ENCODE data around the gene TAS1R3. TPM values are rescaled to one million over a fixed set of nuclear protein-coding genes. Genes with fewer than 3 reads are reported as not detected.
A peak's percentile ranks its signal among the peaks of the same experiment; 100 is the strongest.
"Not testable (repeated sequence)": the region's sequence is repeated elsewhere in the genome, so short reads cannot be mapped to it uniquely, and the experiment has no call there.

The TAS1R3 gene
- total RNA-seq, 1 donor from 2014 or later: under 0.01 TPM

GRCh38 chr1:1353389-1354151, 22.5 kb downstream of the TAS1R3 start:
- DNase-seq (ENCODE audit: low read depth in 2 of 2): no peak

GRCh38 chr1:1354271-1355247, 23.5 kb downstream of the TAS1R3 start:
- no peak for DNase-seq (ENCODE audit: low read depth in 2 of 2)

GRCh38 chr1:1355416-1355815, 24.3 kb downstream of the TAS1R3 start:
- peak in 1 of 2 donors; percentile 28 for DNase-seq (ENCODE audit: low read depth in 2 of 2)

- DNase-seq (ENCODE audit: low read depth in 2 of 2): no peak
Measured at GRCh38 chr1:1356166-1356795, 25.2 kb downstream of the TAS1R3 start.

GRCh38 chr1:1356796-1357401, 25.8 kb downstream of the TAS1R3 start:
- no peak for DNase-seq (ENCODE audit: low read depth in 2 of 2)

GRCh38 chr1:1357871-1358432, 26.9 kb downstream of the TAS1R3 start:
- no peak for DNase-seq (ENCODE audit: low read depth in 2 of 2)

- DNase-seq (ENCODE audit: low read depth in 2 of 2): no peak
Measured at GRCh38 chr1:1358433-1359271, 27.6 kb downstream of the TAS1R3 start, which contains the start of gene MXRA8. Gene MXRA8, minus strand, starts transcription at chr1:1358555. Its CDS starts 51 bp downstream, at chr1:1358504.

- DNase-seq (ENCODE audit: low read depth in 2 of 2): no peak
Measured at GRCh38 chr1:1359308-1359663, 28.2 kb downstream of the TAS1R3 start.

GRCh38 chr1:1359664-1360468, 28.8 kb downstream of the TAS1R3 start:
- DNase-seq (ENCODE audit: low read depth in 2 of 2): no peak

GRCh38 chr1:1360506-1361169, 29.6 kb downstream of the TAS1R3 start:
- no peak for DNase-seq (ENCODE audit: low read depth in 2 of 2)

- DNase-seq (ENCODE audit: low read depth in 2 of 2): no peak
Measured at GRCh38 chr1:1361233-1361981, 30.3 kb downstream of the TAS1R3 start.

GRCh38 chr1:1361982-1362423, 30.9 kb downstream of the TAS1R3 start:
- DNase-seq (ENCODE audit: low read depth in 2 of 2): peak in 1 of 2 donors; percentile 29

GRCh38 chr1:1364266-1364665, 33.2 kb downstream of the TAS1R3 start:
- DNase-seq (ENCODE audit: low read depth in 2 of 2): no peak

GRCh38 chr1:1365875-1366698, 35.0 kb downstream of the TAS1R3 start:
- no peak for DNase-seq (ENCODE audit: low read depth in 2 of 2)

- no peak for DNase-seq (ENCODE audit: low read depth in 2 of 2)
Measured at GRCh38 chr1:1366699-1367066, 35.6 kb downstream of the TAS1R3 start.

GRCh38 chr1:1367315-1367714, 36.2 kb downstream of the TAS1R3 start:
- no peak for DNase-seq (ENCODE audit: low read depth in 2 of 2)

GRCh38 chr1:1370094-1370493, 39.0 kb downstream of the TAS1R3 start:
- DNase-seq (ENCODE audit: low read depth in 2 of 2): not testable (repeated sequence)

All from dermis microvascular lymphatic vessel endothelial cell (primary cell).